Osteoblast (primary cell): Measurements from ENCODE around the gene CAMTA1. TPM values are rescaled to one million over a fixed set of nuclear protein-coding genes. Genes with fewer than 3 reads are reported as not detected.
"Not testable (repeated sequence)": the region's sequence is repeated elsewhere in the genome, so short reads cannot be mapped to it uniquely, and the experiment has no call there.

Source experiments
- DNase-seq: peaks from one replicate; pipeline ENCODE4 v3.0.0; 2011; ENCODE audit warnings: low spot score, mixed read lengths; ENCODE audit not compliant: insufficient read length; ENCODE audit errors: missing footprints
- H2AFZ ChIP-seq: 2 replicates; pipeline ENCODE4 v1.6.0; 2011; ENCODE audit warnings: mild to moderate bottlenecking, low read length
- H3K27ac ChIP-seq: 2 replicates; pipeline ENCODE4 v1.5.1; 2011; ENCODE audit warnings: mild to moderate bottlenecking, low read depth, low read length, moderate library complexity
- H3K27me3 ChIP-seq: 2 replicates; pipeline ENCODE4 v1.6.0; 2012; ENCODE audit warnings: mild to moderate bottlenecking, control low read depth, inconsistent platforms, low read length, moderate library complexity; ENCODE audit not compliant: insufficient read depth
- H3K36me3 ChIP-seq: 2 replicates; pipeline ENCODE4 v1.5.1; 2011; ENCODE audit warnings: mild to moderate bottlenecking, low read length, control low read depth, moderate library complexity; ENCODE audit not compliant: insufficient read depth
- H3K4me1 ChIP-seq: 2 replicates; pipeline ENCODE4 v1.5.1; 2011; ENCODE audit warnings: mild to moderate bottlenecking, low read length, control low read depth, moderate library complexity; ENCODE audit not compliant: insufficient read depth
- H3K4me2 ChIP-seq: 2 replicates; pipeline ENCODE4 v1.6.0; 2011; ENCODE audit warnings: mild to moderate bottlenecking, low read length; ENCODE audit not compliant: insufficient read depth
- H3K4me3 ChIP-seq: fragments of 200-600 bp; sonication (generic); 3 replicates; pipeline ENCODE4 v1.5.1; 2012; ENCODE audit warnings: mild to moderate bottlenecking, low read length, inconsistent platforms; ENCODE audit not compliant: insufficient read depth
- H3K79me2 ChIP-seq: 2 replicates; pipeline ENCODE4 v1.6.0; 2012; ENCODE audit warnings: mild to moderate bottlenecking, low read length, control low read depth, inconsistent platforms; ENCODE audit not compliant: insufficient read depth
- H3K9me3 ChIP-seq: 2 replicates; pipeline ENCODE4 v1.5.1; 2011; ENCODE audit warnings: low read depth, low read length, control low read depth
- H4K20me1 ChIP-seq: 2 replicates; pipeline ENCODE4 v1.6.0; 2012; ENCODE audit warnings: mild to moderate bottlenecking, low read length, control low read depth; ENCODE audit not compliant: insufficient read depth
- CTCF ChIP-seq: IDR thresholded peaks from 2 replicates; pipeline ENCODE4 v1.5.1; 2011; ENCODE audit warnings: mild to moderate bottlenecking, low read depth, low read length, moderate library complexity; ENCODE audit errors: extremely low read depth
- total RNA-seq: library from RNA; depleted of rRNA; stranded (reverse); fragments of >200 nt; gene quantifications from 2 replicates; pipeline ENCODE4 v1.2.3, GENCODE V29; 2012

The CAMTA1 gene
- total RNA-seq, 1 donor, result 47.4 TPM

GRCh38 chr1:7786795-7787194 is 1001.5 kb downstream of the CAMTA1 start:
- Histone ChIP-seq H3K79me2 (no peaks in the 10 kb centered on the region), H3K36me3 (peaks cover 39% of the 10 kb centered on the region), H3K4me2 (no peak overlapping the region), H4K20me1 (no peaks in the 10 kb centered on the region), H3K4me3 (no peak overlapping the region), H3K27me3 (no peaks in the 10 kb centered on the region), H3K4me1 (peaks cover 8% of the 10 kb centered on the region), H3K9me3 (peaks cover 2% of the 10 kb centered on the region), H2AFZ (no peak overlapping the region), H3K27ac (no peak overlapping the region)
- DNase-seq, result no peak
- no peak for TF ChIP-seq CTCF

GRCh38 chr1:7789828-7790227 is 1004.6 kb downstream of the CAMTA1 start:
- H3K9me3 ChIP-seq, result peaks cover 2% of the 10 kb centered on the region
- H3K36me3 ChIP-seq, result peaks cover 42% of the 10 kb centered on the region
- DNase-seq, result no peak
- peaks cover 4% of the 10 kb centered on the region for H3K4me1 ChIP-seq
- no peaks in the 10 kb centered on the region for H3K79me2 ChIP-seq
- H3K27me3 ChIP-seq, result no peaks in the 10 kb centered on the region
- no peak overlapping the region for H3K27ac ChIP-seq
- H3K4me2 ChIP-seq, result no peak overlapping the region
- no peaks in the 10 kb centered on the region for H4K20me1 ChIP-seq
- H3K4me3 ChIP-seq, result no peak overlapping the region
- no peak overlapping the region for H2AFZ ChIP-seq
- no peak for TF ChIP-seq CTCF

- H2AFZ ChIP-seq, H3K9me3 ChIP-seq, H3K79me2 ChIP-seq, H3K4me2 ChIP-seq, DNase-seq, H3K27me3 ChIP-seq, H3K4me3 ChIP-seq, H3K4me1 ChIP-seq, H4K20me1 ChIP-seq, H3K27ac ChIP-seq: not testable (repeated sequence)
- peaks cover 36% of the 10 kb centered on the region for H3K36me3 ChIP-seq
Measured at GRCh38 chr1:7791027-7791426, 1005.8 kb downstream of the CAMTA1 start.

- Histone ChIP-seq H3K36me3 (peaks cover 13% of the 10 kb centered on the region), H3K27me3 (no peaks in the 10 kb centered on the region), H3K4me1 (no peaks in the 10 kb centered on the region), H3K9me3 (peaks cover 2% of the 10 kb centered on the region), H4K20me1 (no peaks in the 10 kb centered on the region), H3K27ac (no peak overlapping the region), H3K4me3 (no peak overlapping the region), H3K79me2 (no peaks in the 10 kb centered on the region), H3K4me2 (no peak overlapping the region), H2AFZ (no peak overlapping the region)
- DNase-seq, result no peak
- no peak for TF ChIP-seq CTCF
Measured at GRCh38 chr1:7795406-7795805, 1010.2 kb downstream of the CAMTA1 start.
